Astrocyte of the spinal cord (primary cell): ENCODE data around the gene AXIN1.

Experiments
- DNase-seq: peaks from one replicate; pipeline ENCODE4 v3.0.0; 2011; ENCODE audit warnings: low read depth, low spot score
- H3K4me3 ChIP-seq: 2 replicates; pipeline ENCODE4 v1.5.1; 2011; ENCODE audit warnings: low read depth, mild to moderate bottlenecking, low read length, moderate library complexity
- in situ Hi-C: cut with HindIII; loops from 2 replicates; pipeline ENCODE4 v1.10.0; 2017; ENCODE audit warnings: low sequenced_read_pairs
- TF ChIP-seq, protein P1 (sequence below): IDR thresholded peaks from 2 replicates; pipeline ENCODE4 v1.5.1; 2012; ENCODE audit warnings: low read depth, mild to moderate bottlenecking, low read length, inconsistent platforms

The AXIN1 gene

DNA sequence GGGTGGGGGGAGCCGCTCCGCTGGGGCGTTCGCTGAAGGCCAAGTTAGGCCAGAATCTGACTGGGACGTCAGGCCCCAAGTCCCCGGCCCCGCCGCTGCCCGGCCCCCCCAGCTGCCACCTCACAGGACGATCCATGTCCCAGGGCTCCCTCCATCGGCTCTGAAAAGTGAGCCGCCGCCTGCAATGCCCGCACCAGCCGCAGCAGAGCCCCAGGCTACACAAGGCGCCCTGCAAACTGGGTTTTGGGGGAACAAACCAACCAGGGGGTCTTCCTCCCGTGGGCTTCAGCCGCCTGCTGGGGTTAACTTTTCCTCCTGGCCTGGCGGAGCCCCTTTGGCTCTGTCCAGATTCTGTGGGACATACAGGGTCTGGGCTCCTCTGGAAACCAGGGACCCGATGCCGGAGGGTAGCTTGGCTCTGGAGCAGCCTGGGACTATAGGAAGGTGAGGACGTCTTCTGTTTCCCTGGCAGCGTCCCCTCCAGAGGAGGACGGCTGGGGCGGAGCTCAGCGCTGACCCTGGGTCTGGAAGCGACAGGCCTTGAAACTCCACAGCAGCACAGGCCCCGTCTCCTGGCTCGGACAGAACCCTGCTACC is 45.3 kb upstream of the AXIN1 start:
- DNase-seq = peak; percentile 59
- TF ChIP-seq, protein P1, sequence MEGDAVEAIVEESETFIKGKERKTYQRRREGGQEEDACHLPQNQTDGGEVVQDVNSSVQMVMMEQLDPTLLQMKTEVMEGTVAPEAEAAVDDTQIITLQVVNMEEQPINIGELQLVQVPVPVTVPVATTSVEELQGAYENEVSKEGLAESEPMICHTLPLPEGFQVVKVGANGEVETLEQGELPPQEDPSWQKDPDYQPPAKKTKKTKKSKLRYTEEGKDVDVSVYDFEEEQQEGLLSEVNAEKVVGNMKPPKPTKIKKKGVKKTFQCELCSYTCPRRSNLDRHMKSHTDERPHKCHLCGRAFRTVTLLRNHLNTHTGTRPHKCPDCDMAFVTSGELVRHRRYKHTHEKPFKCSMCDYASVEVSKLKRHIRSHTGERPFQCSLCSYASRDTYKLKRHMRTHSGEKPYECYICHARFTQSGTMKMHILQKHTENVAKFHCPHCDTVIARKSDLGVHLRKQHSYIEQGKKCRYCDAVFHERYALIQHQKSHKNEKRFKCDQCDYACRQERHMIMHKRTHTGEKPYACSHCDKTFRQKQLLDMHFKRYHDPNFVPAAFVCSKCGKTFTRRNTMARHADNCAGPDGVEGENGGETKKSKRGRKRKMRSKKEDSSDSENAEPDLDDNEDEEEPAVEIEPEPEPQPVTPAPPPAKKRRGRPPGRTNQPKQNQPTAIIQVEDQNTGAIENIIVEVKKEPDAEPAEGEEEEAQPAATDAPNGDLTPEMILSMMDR = peak; percentile 45
- no peak overlapping the region for H3K4me3 ChIP-seq
- in situ Hi-C loops = no loop called here

DNA sequence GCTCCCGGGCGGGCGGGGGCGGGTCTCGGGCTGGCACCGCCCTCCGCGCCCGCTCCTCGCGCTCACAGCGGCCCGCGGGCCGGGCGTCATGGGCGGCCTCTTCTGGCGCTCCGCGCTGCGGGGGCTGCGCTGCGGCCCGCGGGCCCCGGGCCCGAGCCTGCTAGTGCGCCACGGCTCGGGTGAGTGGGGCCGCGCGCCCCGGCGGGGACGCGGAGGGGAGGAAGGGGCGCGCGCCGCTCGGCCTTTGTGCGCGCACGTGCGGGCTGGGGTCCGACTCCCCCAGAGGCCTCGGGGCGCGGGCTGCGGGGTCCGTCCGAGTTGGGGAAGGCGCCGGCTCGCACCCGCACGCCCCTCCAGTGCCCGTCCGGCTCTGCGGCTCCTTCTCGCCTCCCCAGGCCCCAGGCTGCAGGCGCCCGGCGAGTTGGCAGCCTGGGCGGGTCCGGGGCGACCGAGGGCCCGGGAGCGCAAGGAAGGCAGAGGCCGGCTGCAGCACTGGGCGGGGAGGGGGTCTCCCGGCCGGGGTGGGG is 44.7 kb upstream of the AXIN1 start, which contains the start of gene NME4:
TSS of gene NME4 (plus strand) at position 65 of the 527 bp plus-strand sequence. CDS start at position 89, 24 bp downstream.
- in situ Hi-C loops = no loop called here
- H3K4me3 ChIP-seq = peak within 1 kb of the TSS; percentile 42
- no peak for DNase-seq
- TF ChIP-seq, protein P1 = no peak

DNA sequence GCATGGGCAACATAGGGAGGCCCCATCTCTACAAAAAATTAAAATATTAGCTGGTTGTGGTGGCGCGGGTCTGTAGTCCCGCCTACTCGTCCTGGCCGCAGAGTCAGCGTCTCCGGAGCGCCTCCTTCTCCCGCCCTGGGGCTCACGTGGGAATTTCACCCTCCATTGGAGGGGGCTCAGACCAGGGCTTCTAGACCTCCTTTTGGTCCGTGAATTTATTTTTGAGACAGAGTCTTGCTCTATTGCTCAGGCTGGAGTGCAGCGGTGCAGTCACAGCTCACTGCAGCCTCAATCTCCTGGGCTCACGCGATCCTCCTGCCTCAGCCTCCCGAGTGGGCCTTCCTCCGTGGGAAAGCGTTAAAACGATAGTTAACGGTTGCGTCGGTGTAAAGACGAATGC is 44.1 kb upstream of the AXIN1 start:
- peak; percentile 31 for DNase-seq
- in situ Hi-C loops = no loop called here
- TF ChIP-seq, protein P1 = no peak
- peak overlapping the region; percentile 42 for H3K4me3 ChIP-seq

DNA sequence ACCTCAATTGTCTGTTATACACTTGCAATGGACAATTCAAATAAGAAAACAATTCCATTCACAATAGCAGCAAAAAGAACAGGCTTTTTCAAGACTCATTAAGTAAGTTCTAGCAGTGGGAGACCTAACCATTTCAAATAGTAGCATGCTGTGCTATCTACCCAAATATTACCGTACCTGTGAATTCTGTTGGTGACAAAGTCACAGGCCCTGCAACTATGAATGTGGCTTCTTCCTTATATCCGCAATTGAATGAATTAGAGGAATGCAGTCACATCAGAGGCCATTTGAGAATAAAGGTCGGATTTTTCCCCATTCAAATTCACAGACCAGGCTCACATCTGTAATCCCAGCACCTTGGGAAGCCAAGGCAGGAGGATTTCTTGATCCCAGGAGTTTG is 43.7 kb upstream of the AXIN1 start:
- TF ChIP-seq, protein P1 = no peak
- in situ Hi-C loops = no loop called here
- DNase-seq = no peak
- H3K4me3 ChIP-seq = peak overlapping the region; percentile 42

DNA sequence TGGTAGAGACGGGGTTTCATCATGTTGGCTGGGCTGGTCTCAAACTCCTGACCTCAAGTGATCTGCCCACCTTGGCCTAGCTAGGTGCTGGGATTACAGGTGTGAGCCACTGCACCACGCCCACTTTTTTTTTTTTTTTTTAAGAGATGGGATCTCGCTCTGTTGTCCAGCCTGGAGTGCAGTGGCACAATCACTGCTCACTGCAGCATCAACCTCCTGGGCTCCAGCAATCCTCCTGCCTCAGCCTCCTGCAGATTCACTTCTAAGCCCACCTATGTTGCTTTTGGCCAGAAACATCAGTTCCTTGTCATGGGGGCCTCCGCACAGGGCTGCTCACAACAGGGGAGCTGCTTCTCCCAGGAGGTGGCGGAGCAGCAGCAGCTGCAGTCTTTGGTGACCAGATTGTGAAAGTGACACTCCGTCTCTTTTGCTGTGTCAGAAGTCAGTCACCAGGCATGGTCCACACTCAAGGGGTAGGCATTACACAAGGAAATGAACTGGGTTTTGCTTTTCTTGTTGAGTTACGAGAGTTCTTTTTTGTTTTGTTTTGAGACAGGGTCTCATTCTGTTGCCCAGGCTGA is 40.0 kb upstream of the AXIN1 start:
- no peak overlapping the region for H3K4me3 ChIP-seq
- no peak for DNase-seq
- in situ Hi-C loops = no loop called here
- TF ChIP-seq, protein P1 = no peak

DNA sequence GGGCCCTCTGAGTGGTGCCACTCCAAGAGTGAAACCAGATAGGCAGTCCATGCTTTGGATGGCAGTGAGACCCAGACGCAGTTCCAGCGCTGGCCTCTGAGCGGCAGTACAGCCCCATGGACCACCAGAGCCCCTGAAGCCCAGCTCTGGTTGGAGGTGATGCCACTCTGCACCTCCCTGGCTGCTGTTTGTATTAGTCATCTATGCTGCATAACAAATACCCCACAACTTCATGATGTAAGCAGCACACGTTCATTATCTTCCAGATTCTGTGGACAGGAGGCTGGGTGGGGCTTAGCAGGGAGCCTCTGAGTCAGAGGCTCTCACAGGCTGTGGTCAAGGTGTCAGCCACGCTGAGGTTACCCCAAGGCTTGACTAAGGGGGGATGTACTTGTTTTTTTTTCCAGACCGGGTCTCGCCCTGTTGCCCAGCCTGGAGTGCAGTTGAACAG is 39.4 kb upstream of the AXIN1 start:
- no peak overlapping the region for H3K4me3 ChIP-seq
- TF ChIP-seq, protein P1 = peak; percentile 90
- in situ Hi-C loops = no loop called here
- DNase-seq = peak; percentile 85
